IMR-90 (cell line): ENCODE results near the gene KCNT1. TPM values are rescaled to one million over a fixed set of nuclear protein-coding genes. Genes with fewer than 3 reads are reported as not detected.

Experiments
- ATAC-seq: fragments of 200-7000 bp; cut with Tn5 transposase; 2 replicates; pipeline ENCODE4 v1.9.1; 2020; ENCODE audit warnings: low read depth, mild to moderate bottlenecking, moderate library complexity
- BruUV-seq: library from RNA; stranded (reverse); fragments of 400-500 nt; replicated peaks from 2 replicates; lab custom pipeline; 2021; lab: Mats Ljungman, UMichigan
- CTCF ChIA-PET: fragments of 300-600 bp; formaldehyde crosslinking; extraction: SDS; loops from one replicate; lab custom pipeline; 2021; ENCODE audit warnings: antibody characterized with exemption; lab: Yijun Ruan, JAX
- POLR2A ChIA-PET: fragments of 300-600 bp; sonication (Branson Sonifier 250); formaldehyde crosslinking; loops from one replicate; lab custom pipeline; 2022; ENCODE audit warnings: antibody characterized with exemption; ENCODE audit not compliant: unreplicated experiment; lab: Charles Lee
- DNase-seq: peaks from one replicate; pipeline ENCODE4 v3.0.0; 2013
- H2AFZ ChIP-seq: replicated peaks from 2 replicates; pipeline ENCODE3; 2013; ENCODE audit warnings: low read length, mild to moderate bottlenecking; ENCODE audit not compliant: poor library complexity
- H2AK5ac ChIP-seq: 2 replicates; pipeline ENCODE4 v1.6.1; 2013; ENCODE audit warnings: low read depth, low read length, inconsistent platforms
- H2AK9ac ChIP-seq: replicated peaks from 2 replicates; pipeline ENCODE3; 2013; ENCODE audit warnings: mild to moderate bottlenecking, low read depth, low read length, moderate library complexity; ENCODE audit not compliant: poor library complexity
- H2BK120ac ChIP-seq: 2 replicates; pipeline ENCODE4 v1.6.1; 2013; ENCODE audit warnings: low read depth, low read length, inconsistent platforms
- H2BK15ac ChIP-seq: 3 replicates; pipeline ENCODE4 v1.6.1; 2013; ENCODE audit warnings: low read depth, low read length, inconsistent platforms
- H2BK20ac ChIP-seq: 2 replicates; pipeline ENCODE4 v1.6.1; 2013; ENCODE audit warnings: low read depth, mild to moderate bottlenecking, inconsistent platforms, low read length, moderate library complexity
- H2BK5ac ChIP-seq: 2 replicates; pipeline ENCODE4 v1.6.1; 2013; ENCODE audit warnings: mild to moderate bottlenecking, low read depth, low read length, inconsistent platforms; ENCODE audit not compliant: poor library complexity, severe bottlenecking
- H3K14ac ChIP-seq: replicated peaks from 2 replicates; pipeline ENCODE4 v1.6.1; 2013; ENCODE audit warnings: low read depth, low read length, inconsistent platforms
- H3K18ac ChIP-seq: 2 replicates; pipeline ENCODE4 v1.6.1; 2013; ENCODE audit warnings: low read depth, low read length, control low read depth
- H3K23ac ChIP-seq: 2 replicates; pipeline ENCODE4 v1.6.1; 2013; ENCODE audit warnings: low read depth, low read length, inconsistent platforms
- H3K27ac ChIP-seq: 2 replicates; pipeline ENCODE4 v1.5.1; 2013; ENCODE audit warnings: mild to moderate bottlenecking, control low read depth, low read length; ENCODE audit not compliant: insufficient read depth
- H3K27me3 ChIP-seq: 2 replicates; pipeline ENCODE4 v1.6.1; 2013; ENCODE audit warnings: low read length; ENCODE audit not compliant: control insufficient read depth, insufficient read depth
- H3K36me3 ChIP-seq: 2 replicates; pipeline ENCODE4 v1.6.1; 2013; ENCODE audit warnings: low read length, mixed read lengths; ENCODE audit not compliant: control insufficient read depth, insufficient read depth
- H3K4ac ChIP-seq: 2 replicates; pipeline ENCODE4 v1.6.1; 2013; ENCODE audit warnings: low read depth, low read length, inconsistent platforms
- H3K4me1 ChIP-seq: 2 replicates; pipeline ENCODE4 v1.6.1; 2013; ENCODE audit warnings: low read length, mixed read lengths; ENCODE audit not compliant: control insufficient read depth, insufficient read depth
- H3K4me2 ChIP-seq: 2 replicates; pipeline ENCODE4 v1.6.1; 2013; ENCODE audit warnings: low read depth, mild to moderate bottlenecking, control low read depth, low read length, moderate library complexity
- H3K4me3 ChIP-seq: 2 replicates; pipeline ENCODE4 v1.5.1; 2013; ENCODE audit warnings: low read depth, mild to moderate bottlenecking, control low read depth, low read length, moderate library complexity; ENCODE audit not compliant: insufficient read depth
- H3K56ac ChIP-seq: 2 replicates; pipeline ENCODE4 v1.6.1; 2013; ENCODE audit warnings: low read length, inconsistent platforms; ENCODE audit not compliant: insufficient read depth; ENCODE audit errors: extremely low read depth
- H3K79me1 ChIP-seq, 2 experiments: 2 replicates each; pipeline ENCODE4 v1.6.1; 2013; ENCODE audit warnings: low read length in 2 of 2, inconsistent platforms in 1 of 2, low read depth in 1 of 2
- H3K9ac ChIP-seq: 2 replicates; pipeline ENCODE4 v1.6.1; 2013; ENCODE audit warnings: low read depth, low read length, control low read depth
- H3K9me1 ChIP-seq: 2 replicates; pipeline ENCODE4 v1.6.1; 2013; ENCODE audit warnings: low read length, inconsistent platforms; ENCODE audit not compliant: insufficient read depth
- H3K9me3 ChIP-seq: 2 replicates; pipeline ENCODE4 v1.6.1; 2013; ENCODE audit warnings: low read length; ENCODE audit not compliant: control insufficient read depth, insufficient read depth
- H4K20me1 ChIP-seq: 2 replicates; pipeline ENCODE4 v1.6.1; 2013; ENCODE audit warnings: low read length, inconsistent platforms; ENCODE audit not compliant: insufficient read depth
- H4K5ac ChIP-seq: 2 replicates; pipeline ENCODE4 v1.6.1; 2013; ENCODE audit warnings: mild to moderate bottlenecking, low read depth, low read length, control low read depth
- H4K8ac ChIP-seq, 2 experiments: 2 replicates each; pipeline ENCODE4 v1.6.1; 2013; ENCODE audit warnings: low read depth in 2 of 2, low read length in 2 of 2, control low read depth in 1 of 2, inconsistent platforms in 1 of 2
- H4K91ac ChIP-seq: 2 replicates; pipeline ENCODE4 v1.6.1; 2013; ENCODE audit warnings: low read depth, low read length, inconsistent platforms; ENCODE audit not compliant: insufficient read depth
- CHD1 ChIP-seq: IDR thresholded peaks from 2 replicates; pipeline ENCODE4 v1.6.1; 2012; ENCODE audit warnings: low read depth, low read length, improper control_type of control experiment
- FOS ChIP-seq: fragments of 150-350 bp; IDR thresholded peaks from 2 replicates; pipeline ENCODE4 v1.6.1; 2016; ENCODE audit warnings: low read depth, low read length
- MAFK ChIP-seq: IDR thresholded peaks from 2 replicates; pipeline ENCODE4 v1.6.1; 2012; ENCODE audit warnings: low read depth, low read length, improper control_type of control experiment
- MAZ ChIP-seq: IDR thresholded peaks from 2 replicates; pipeline ENCODE4 v1.6.1; 2012; ENCODE audit warnings: low read depth, mild to moderate bottlenecking, low read length, improper control_type of control experiment, moderate library complexity, borderline replicate concordance
- MXI1 ChIP-seq: IDR thresholded peaks from 2 replicates; pipeline ENCODE4 v1.6.1; 2012; ENCODE audit warnings: low read depth, mild to moderate bottlenecking, low read length, moderate library complexity, borderline replicate concordance
- NFE2L2 ChIP-seq: fragments of 150-350 bp; IDR thresholded peaks from 2 replicates; pipeline ENCODE4 v1.6.1; 2016; ENCODE audit warnings: low read depth, mild to moderate bottlenecking, low read length
- RFX5 ChIP-seq: IDR thresholded peaks from 2 replicates; pipeline ENCODE4 v1.8.0; 2012; ENCODE audit warnings: low read depth, mild to moderate bottlenecking, low read length, moderate library complexity
- SMC3 ChIP-seq: fragments of 150-350 bp; IDR thresholded peaks from 2 replicates; pipeline ENCODE4 v1.6.1; 2016; ENCODE audit warnings: low read depth, mild to moderate bottlenecking, antibody characterized with exemption, low read length, moderate library complexity
- WGBS, 2 experiments: methylation state at CpG; one replicate each; pipeline versions ENCODE4 v1.1.5 to v1.1.7; 2013; ENCODE audit warnings: missing lambda C conversion rate in 2 of 2; ENCODE audit not compliant: insufficient read length in 1 of 2; ENCODE audit errors: extremely low coverage in 2 of 2; 5-methylcytosine and 5-hydroxymethylcytosine counted together
- dilution Hi-C: fragments of 300-500 bp; cut with HindIII; formaldehyde crosslinking; loops from one replicate; pipeline ENCODE4 v1.14.3; 2018; ENCODE audit warnings: low sequenced_read_pairs; ENCODE audit not compliant: unreplicated experiment
- in situ Hi-C: fragments of 300-500 bp; cut with MboI; formaldehyde crosslinking; loops from 3 replicates; pipeline ENCODE4 v1.14.3; 2019; ENCODE audit warnings: low sequenced_read_pairs, inconsistent platforms, mixed read lengths
- intact Hi-C: fragments of 100-400 bp; cut with micrococcal nuclease; formaldehyde crosslinking; loops from 2 replicates; pipeline ENCODE4 v1.10.0; 2022
- polyA plus RNA-seq, 3 experiments: library from polyadenylated mRNA; depleted of rRNA; stranded (reverse); fragments of >200 nt; gene quantifications; 2 replicates each; pipeline ENCODE4 v1.2.3, GENCODE V29; 2012; ENCODE audit warnings: low replicate concordance in 1 of 3
- total RNA-seq: library from RNA; depleted of rRNA; stranded (reverse); fragments of >200 nt; gene quantifications from 2 replicates; pipeline ENCODE4 v1.2.3, GENCODE V29; 2012
- TF ChIP-seq, protein P1 (sequence below): conservative IDR thresholded peaks from 2 replicates; pipeline ENCODE4 v1.5.1; 2012; ENCODE audit warnings: mild to moderate bottlenecking, low read depth, low read length, improper control_type of control experiment
- TF ChIP-seq, protein P2 (sequence below): fragments of 150-350 bp; IDR thresholded peaks from 2 replicates; pipeline ENCODE4 v1.6.1; 2017; ENCODE audit warnings: mild to moderate bottlenecking, antibody characterized with exemption, low read length, low read depth

KCNT1 gene
- total and polyA plus RNA-seq, 2 of the 4 experiments (the other 2 are of a cell fraction): not detected

DNA sequence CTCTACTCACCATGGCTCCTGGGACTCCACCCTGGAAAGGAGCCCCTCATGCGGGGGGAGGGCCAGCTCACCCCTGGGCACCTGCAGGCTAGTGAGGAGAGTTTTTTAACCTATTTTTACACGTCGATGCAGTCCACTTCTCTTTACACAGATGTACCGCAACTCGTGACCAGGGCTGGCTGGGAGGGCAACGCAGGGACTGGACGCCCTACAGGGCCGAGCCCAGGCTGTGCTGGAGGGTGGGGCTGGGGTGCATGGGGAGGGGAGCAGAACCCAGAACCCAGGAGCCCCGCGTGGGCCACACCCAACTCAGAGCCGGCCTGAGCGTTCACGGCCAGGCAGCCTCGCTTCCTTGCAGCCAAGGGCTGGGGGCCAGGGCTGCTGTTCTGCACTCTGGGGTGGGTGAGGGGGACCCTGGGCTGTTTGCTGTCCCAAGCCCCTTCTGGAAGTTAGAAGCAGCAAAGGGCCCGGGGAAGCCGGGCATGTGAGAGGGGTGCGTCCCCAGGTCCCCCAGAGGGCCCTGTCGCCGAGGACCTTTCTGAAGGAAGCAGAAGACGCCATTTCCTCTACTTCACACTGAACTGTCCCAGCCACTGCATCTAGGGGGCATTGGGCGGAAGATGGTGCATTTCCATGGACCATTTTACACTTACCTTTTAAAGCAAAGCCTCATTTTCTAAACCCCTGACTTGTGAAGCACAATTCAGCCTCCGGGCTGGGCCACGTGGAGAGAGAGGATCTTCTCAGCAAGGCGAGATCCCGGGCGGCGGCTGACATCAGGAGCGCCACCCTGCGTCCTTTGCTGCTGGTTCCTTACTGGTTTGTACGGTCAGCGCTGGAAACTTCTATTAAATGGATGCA is 90.5 kb downstream of the KCNT1 start (continued):
- no peak for TF ChIP-seq MAFK

DNA sequence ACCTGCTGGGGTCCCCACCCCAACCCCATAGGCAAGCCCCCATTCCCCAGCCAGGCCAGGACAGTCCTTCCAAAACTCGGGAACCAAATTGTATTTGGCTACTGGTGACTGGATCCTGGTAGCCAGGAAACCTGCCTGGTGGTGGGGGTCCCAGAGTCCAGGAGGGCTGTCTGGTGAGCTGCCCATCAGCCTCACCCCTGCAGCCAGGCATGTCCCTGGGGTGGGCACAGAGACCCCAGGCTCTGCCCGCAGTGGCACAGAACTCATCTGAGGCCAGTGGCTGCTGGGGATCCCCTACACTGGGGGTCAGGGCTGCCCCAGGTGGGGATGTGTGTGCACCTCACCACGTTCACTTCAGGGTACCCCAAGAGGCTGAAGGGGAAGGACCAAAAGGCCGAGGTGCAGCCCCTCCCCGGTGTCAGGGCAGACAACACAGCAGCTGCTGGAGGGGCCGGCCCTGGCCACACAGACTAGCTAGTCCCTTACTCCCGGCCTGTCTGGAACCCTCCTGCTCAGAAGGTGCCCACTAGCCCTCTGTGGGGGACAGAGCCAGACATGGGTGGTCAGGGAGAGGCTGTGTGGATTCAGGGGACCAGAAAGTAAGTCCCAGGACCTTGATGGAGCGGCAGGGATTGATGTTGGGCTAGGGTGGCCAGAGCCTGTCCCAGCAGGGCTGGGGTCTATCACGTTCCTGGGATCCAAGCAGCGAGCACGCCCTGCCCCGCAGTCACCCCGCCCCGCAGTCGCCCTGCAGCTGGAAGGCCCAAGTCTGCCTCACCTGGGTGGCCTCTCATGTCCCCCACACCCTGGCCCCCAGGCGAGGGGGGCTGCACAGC is 91.5 kb downstream of the KCNT1 start:
- BruUV-seq: no TSS peak
- no peak overlapping the region for H2AFZ ChIP-seq
- H3K79me1 ChIP-seq: no peaks in the 10 kb centered on the region
- no peak overlapping the region for H2AK9ac ChIP-seq
- ChIA-PET CTCF (no interaction called here), POLR2A (no interaction called here)
- no peak overlapping the region for H3K14ac ChIP-seq
- no peak overlapping the region for H3K56ac ChIP-seq
- intact Hi-C loops (loop anchor here (10.0 kb wide), 1 partner anchor 189 kb away; no protein-coding TSS in a partner anchor), in situ Hi-C loops (no loop called here), dilution Hi-C loops (no loop called here)
- H2BK20ac ChIP-seq: no peak overlapping the region
- no peak overlapping the region for H3K4me2 ChIP-seq
- no peak overlapping the region for H3K18ac ChIP-seq
- H3K23ac ChIP-seq: no peak overlapping the region
- no peak overlapping the region for H2BK5ac ChIP-seq
- H3K9me1 ChIP-seq: no peaks in the 10 kb centered on the region
- no peak overlapping the region for H4K8ac ChIP-seq
- H2BK15ac ChIP-seq: no peak overlapping the region
- no peak overlapping the region for H2BK120ac ChIP-seq
- WGBS, 2 experiments: 33% methylated on average over 1 of the region's 16 CpGs; no CpG with 5 or more reads in 1 of the 2 experiments
- no peak for DNase-seq
- H3K27me3 ChIP-seq: peaks cover 22% of the 10 kb centered on the region
- no peak overlapping the region for H3K4me3 ChIP-seq
- no peak for ATAC-seq
- no peaks in the 10 kb centered on the region for H3K36me3 ChIP-seq
- no peaks in the 10 kb centered on the region for H3K4me1 ChIP-seq
- no peak overlapping the region for H3K9ac ChIP-seq
- no peak overlapping the region for H3K4ac ChIP-seq
- no peaks in the 10 kb centered on the region for H4K20me1 ChIP-seq
- no peak overlapping the region for H4K91ac ChIP-seq
- H3K9me3 ChIP-seq: no peaks in the 10 kb centered on the region
- H2AK5ac ChIP-seq: no peak overlapping the region
- H4K5ac ChIP-seq: no peak overlapping the region
- no peak overlapping the region for H3K27ac ChIP-seq
- TF ChIP-seq MXI1 (no peak), CHD1 (no peak), RFX5 (no peak), MAZ (no peak), FOS (no peak), SMC3 (no peak), NFE2L2 (no peak)
- TF ChIP-seq, protein P1, sequence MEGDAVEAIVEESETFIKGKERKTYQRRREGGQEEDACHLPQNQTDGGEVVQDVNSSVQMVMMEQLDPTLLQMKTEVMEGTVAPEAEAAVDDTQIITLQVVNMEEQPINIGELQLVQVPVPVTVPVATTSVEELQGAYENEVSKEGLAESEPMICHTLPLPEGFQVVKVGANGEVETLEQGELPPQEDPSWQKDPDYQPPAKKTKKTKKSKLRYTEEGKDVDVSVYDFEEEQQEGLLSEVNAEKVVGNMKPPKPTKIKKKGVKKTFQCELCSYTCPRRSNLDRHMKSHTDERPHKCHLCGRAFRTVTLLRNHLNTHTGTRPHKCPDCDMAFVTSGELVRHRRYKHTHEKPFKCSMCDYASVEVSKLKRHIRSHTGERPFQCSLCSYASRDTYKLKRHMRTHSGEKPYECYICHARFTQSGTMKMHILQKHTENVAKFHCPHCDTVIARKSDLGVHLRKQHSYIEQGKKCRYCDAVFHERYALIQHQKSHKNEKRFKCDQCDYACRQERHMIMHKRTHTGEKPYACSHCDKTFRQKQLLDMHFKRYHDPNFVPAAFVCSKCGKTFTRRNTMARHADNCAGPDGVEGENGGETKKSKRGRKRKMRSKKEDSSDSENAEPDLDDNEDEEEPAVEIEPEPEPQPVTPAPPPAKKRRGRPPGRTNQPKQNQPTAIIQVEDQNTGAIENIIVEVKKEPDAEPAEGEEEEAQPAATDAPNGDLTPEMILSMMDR: no peak
- TF ChIP-seq, protein P2, sequence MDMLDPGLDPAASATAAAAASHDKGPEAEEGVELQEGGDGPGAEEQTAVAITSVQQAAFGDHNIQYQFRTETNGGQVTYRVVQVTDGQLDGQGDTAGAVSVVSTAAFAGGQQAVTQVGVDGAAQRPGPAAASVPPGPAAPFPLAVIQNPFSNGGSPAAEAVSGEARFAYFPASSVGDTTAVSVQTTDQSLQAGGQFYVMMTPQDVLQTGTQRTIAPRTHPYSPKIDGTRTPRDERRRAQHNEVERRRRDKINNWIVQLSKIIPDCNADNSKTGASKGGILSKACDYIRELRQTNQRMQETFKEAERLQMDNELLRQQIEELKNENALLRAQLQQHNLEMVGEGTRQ: no peak
